Astrocyte (in vitro differentiated cells and primary cell): ENCODE results near the gene DCHS2.

Source experiments
- CTCF ChIP-seq: IDR thresholded peaks from 2 replicates; pipeline ENCODE4 v1.5.1; 2011; ENCODE audit warnings: low read depth, mild to moderate bottlenecking, inconsistent platforms, low read length, moderate library complexity; ENCODE audit not compliant: insufficient read depth
- EZH2 ChIP-seq: IDR thresholded peaks from 2 replicates; pipeline ENCODE4 v1.6.1; 2012; ENCODE audit warnings: mild to moderate bottlenecking, low read length, inconsistent platforms; ENCODE audit not compliant: insufficient read depth

GRCh38 chr4:154485127-154485773 lies 6.3 kb downstream of the DCHS2 start:
- TF ChIP-seq CTCF (no peak), EZH2 (no peak)
